AG09319 (cell line): ENCODE data around the gene SPDL1.

ENCODE experiments used
- DNase-seq: peaks from one replicate; pipeline ENCODE4 v3.0.0-alpha.2; 2010; ENCODE audit warnings: low read depth; ENCODE audit errors: extremely low read depth
- CTCF ChIP-seq: IDR thresholded peaks from 2 replicates; pipeline ENCODE4 v1.5.1; 2011; ENCODE audit warnings: low read depth, mild to moderate bottlenecking, inconsistent platforms, low read length, moderate library complexity

SPDL1 gene

GRCh38 chr5:169650701-169651331 lies 67.2 kb downstream of the SPDL1 start:
- DNase-seq, result no peak
- no peak for TF ChIP-seq CTCF

GRCh38 chr5:169651526-169651925 lies 68.0 kb downstream of the SPDL1 start:
- no peak for DNase-seq
- TF ChIP-seq CTCF, result no peak

- no peak for DNase-seq
- no peak for TF ChIP-seq CTCF
Observed at GRCh38 chr5:169652057-169652456, 68.5 kb downstream of the SPDL1 start.

- TF ChIP-seq CTCF, result no peak
- no peak for DNase-seq
Observed at GRCh38 chr5:169653091-169653490, 69.5 kb downstream of the SPDL1 start.
